HG03196 (cell line): ENCODE data around the gene CHI3L2.

Experiments
- ATAC-seq: cut with Tn5 transposase; IDR thresholded peaks from one replicate; pipeline ENCODE4 v1.9.1; 2021; ENCODE audit not compliant: unreplicated experiment

CHI3L2 gene

GRCh38 chr1:111227434-111227833 is at the start of gene CHI3L2:
Gene CHI3L2 (plus strand): TSS chr1:111227713. CDS start chr1:111227730, 17 bp downstream.
- ATAC-seq: no peak

DNA sequence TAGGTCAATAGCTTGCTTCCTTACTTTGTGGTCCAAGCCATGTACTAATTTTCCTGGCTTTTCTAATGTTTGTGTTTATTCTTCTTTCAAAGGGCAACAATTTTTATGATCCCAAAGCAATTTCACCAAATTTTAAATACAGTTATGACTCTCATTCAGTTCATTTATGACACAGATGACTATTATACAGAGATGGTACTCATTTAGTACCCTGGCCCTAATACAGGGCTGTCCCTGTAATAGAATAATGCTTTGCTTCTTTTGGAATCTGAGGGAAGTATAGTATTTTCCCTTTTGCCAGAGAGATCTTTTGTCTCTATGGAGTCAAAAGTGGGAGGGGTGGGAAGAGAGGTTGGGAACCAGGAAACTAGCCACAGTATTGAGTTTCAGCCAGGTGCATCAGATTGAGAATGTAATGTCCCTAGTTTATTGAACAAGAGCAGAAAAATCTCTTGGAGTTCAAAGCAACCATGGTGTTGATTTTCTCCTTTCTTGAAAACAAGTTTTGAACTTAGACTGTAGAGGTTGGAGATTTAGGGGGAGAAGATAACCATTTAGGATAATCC is 47.5 kb upstream of the CHI3L2 start:
- ATAC-seq: no peak

GRCh38 chr1:111182052-111182451 is 45.5 kb upstream of the CHI3L2 start:
- ATAC-seq: no peak

GRCh38 chr1:111183308-111184069 is 44.0 kb upstream of the CHI3L2 start:
- ATAC-seq: no peak

DNA sequence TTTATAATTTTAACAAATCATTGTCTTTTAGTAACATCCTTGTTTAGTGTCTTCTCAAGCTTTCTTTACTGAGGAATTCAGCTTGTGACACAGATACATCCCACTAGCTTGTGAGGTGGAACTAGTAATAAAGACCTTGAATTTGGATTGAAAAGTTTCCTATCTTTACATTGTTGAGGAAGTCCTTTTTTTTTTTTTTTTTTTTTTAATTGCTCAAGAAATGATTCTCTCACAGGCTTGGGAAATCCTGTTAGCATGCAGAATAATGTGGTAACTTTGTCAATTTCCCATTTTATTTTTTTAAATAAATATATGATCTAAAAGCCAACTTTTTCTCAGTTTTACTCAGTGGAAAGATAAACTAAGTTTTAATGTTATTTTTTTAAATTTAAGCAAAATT is 42.9 kb upstream of the CHI3L2 start:
- no peak for ATAC-seq

DNA sequence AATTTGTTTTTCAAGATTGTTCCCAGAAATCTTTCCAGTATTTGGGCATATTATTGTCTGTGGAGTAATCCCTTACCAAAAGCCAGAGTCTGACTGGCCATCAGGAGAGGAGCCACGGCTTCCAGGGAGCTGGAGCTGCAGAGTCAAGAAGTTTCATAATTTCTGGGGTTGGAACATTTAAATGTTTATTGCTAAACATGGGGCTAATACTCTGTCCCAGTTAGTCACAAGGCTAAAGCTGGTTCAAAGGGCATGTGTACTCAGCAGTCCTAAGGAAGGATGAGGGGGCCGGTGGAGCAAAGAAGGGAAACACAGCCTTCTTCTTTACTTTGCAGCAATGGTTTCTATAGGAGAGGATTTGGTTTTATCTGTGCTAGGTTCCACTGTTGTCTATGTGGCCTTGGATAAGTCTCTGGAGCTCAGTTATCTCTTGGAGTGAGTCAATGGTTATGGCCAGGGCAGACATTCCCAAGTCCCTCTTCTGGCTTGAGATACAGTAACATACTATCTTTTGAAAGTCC is 36.5 kb upstream of the CHI3L2 start:
- no peak for ATAC-seq

DNA sequence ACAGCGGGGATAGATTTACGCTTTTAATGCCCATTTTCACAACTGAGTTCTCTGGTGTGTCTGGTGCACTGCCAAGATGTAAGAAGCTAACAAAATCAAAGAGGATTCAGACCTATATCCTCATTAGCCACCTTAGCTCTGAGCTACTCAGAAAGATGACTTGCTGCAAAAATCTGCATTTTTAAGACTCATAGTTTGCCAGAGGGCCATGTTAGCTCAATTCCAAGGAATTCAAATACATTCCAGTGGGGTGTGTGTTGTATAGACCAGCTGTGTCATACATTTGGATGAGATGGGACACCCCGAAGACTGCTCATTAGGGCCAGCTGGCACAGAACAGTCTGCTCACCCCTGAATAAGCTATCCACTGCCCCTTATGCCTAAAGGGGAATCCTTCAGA is 36.0 kb upstream of the CHI3L2 start:
- ATAC-seq: no peak

- no peak for ATAC-seq
These were observed 35.4 kb upstream of the CHI3L2 start for GRCh38 chr1:111192074-111192473.

DNA sequence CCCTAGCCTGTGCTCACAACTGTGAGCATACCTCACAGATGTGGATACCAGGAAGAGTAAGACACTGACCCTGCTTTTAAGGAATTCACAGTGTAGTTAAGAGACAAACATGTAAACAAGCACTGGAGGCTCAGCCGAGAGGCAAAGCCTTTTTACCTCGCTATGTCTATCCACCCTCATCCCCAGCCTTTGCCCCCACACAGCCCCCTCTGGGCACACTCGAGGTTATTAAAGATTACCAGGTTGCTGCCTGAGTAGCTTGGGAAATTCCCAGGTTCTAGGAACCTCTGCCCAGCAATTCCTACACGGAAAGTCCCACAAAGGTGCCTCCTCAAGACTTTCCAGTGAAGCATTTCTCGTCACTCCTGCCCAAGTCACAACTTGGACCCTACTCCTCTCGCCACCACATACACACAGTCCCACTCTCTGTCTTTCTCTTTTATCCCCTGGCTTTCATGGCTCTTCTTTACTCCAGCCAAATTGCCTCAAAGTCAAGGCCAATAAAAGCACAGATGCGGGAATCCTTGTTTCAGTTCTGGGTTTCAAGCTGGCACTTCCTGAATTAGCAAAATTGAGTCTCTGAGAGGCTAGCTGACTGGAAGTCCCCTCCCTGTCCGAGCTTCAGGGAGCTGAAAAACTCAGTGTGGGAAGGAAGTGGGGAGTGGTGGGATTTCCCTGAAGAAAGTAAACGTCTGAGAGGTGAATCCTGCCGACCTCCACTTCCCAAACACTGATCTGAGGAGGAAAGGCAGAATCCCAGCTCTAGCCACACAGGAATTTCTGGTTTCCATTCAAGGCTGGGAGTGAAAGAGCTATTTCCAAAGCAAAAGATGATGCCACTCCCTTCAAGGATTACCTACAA is 34.6 kb upstream of the CHI3L2 start:
- ATAC-seq: no peak

- no peak for ATAC-seq
These were observed 33.6 kb upstream of the CHI3L2 start for GRCh38 chr1:111193712-111194480.

DNA sequence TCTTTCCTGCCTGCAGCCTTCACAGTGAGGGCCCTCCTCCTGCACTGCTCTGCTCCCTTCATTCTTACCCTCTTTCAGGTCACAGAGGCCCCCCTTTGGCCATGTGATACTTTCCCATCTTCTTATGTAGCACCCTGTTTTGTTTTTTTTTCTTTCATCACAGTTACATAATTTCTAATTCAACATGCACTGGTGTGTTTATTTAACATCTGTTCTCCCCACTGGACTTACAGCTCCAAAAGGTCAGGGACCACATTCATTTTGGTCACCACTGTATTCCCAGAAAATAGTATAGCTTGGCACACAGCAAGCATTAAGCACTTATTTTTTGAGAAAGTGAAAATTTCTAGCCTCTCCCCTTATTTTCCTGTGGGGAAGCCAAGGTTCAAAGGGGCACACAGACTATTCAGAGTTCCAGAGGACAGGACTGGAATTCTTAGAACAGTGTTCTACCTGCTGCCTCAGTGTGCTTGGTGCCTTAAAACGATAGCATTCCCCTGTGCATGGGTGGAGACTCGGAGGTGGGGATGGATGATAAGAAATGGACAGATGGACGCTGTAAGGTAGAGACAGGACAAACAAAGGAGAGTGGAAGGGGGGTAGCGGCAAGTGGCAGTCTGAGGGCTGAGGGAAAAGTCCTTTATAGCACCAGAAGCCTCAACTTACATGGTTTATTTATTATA is 32.4 kb upstream of the CHI3L2 start:
- ATAC-seq: no peak

DNA sequence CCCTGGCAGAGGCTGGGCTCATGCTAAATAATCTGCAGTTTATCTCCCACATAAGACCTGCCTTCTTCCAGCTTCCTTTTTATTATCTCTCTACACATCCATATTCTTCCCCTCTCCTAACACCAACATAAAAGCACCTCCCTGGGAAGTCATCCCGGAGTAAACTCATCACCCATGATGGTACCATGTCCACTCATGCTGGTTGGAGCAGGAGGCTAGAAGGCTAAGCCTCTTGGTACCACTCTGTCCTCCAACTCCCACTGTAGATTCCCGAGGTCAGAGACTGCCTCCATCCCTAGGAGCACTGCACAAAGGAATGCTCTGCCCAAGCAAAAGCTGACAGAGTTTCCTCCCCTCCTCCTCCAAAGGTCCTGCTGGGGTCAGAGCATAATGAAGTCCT is 31.3 kb upstream of the CHI3L2 start:
- no peak for ATAC-seq

- no peak for ATAC-seq
These were observed 29.8 kb upstream of the CHI3L2 start for GRCh38 chr1:111197598-111198284.

GRCh38 chr1:111198836-111199235 is 28.7 kb upstream of the CHI3L2 start:
- no peak for ATAC-seq

- no peak for ATAC-seq
These were observed 28.2 kb upstream of the CHI3L2 start for GRCh38 chr1:111199329-111199728.

DNA sequence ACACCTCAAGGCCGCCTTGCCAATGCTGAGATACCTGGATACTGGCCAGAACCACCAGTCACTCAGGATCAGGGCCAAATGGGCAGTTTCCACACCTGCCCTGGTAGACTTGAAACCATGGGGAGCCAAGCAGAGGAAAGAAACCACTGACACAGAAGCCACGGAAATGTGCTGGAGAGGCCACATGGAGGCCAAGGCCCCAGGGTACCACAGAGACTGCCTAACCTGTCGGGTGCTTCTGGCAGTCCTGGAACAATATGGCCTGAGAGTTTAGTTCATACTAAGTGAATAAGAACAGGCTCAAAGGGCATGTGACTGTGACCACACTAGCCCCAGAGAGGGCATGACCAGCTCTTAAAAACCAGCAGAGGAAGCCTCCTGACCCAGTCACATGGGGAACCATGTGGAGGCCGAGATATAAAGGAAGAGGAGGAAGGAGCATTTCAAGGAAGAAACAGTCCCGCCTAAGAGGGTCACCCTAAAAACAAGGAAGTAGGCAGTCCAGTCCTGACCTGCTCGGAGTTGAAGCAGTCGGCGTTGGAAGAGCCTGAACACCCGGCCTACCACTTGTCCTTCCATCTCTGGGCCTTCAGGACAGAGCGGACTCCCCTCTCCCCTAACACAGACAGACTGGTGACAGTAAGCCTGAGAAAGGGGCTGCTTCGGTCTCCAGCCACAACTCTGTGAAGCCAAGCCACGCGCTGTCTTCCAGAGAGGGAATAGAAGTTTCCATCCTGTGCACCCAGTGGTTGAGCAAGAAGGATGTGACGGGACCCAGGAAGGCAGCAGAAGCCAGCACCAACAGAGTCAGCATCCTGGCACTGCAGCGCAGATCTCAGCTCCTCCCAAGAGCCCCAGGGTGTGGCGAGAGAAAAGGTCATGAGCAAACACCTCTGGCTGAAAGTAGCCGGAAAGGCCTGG is 27.4 kb upstream of the CHI3L2 start, which contains the start of gene DENND2D:
Gene DENND2D (minus strand): TSS at position 766 of the 921 bp plus-strand sequence. CDS start 187 bp downstream, at position 579.
- no peak for ATAC-seq

- no peak for ATAC-seq
These were observed 26.7 kb upstream of the CHI3L2 start for GRCh38 chr1:111200802-111201161.

DNA sequence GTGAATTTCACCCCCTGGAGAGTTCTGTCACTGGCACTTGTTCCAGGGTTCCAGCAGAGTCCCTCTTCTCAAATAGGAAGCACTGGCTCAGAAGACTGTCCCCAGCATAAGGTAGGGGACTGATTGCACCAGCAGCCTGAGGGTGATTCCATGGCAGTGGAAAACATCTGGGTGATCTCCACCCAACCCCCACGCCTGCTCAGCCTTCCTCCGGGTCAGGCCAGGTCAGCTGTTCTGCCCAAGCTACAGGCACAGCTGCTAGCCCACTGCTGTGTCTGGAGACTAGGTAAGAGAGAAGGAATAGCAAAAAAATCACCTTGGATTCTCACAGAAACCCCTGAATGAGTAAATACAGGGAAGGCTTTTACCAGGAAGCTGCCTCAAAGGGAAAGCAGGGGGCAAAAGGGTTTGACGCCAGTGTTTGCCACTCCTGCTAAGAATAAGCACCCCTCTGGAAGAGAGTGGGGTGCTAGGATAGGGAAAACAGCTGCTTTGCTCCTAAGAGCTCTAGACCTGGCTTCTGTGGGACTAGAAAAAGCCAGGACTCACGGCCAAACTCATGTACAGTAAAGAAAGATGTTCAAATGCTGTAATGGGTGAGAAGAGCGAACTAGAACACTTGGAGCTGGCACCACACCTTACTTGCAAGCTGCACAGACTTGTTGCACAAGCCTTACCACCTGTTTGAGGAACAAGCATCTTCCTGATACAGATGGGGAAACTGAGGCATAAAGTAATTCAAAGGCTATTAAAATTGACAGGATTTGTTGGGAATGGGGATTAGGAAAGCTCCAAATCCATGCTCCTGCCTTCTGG is 26.0 kb upstream of the CHI3L2 start:
- no peak for ATAC-seq
